GM21825 (cell line): ENCODE measurements around the gene CWF19L1.

Source experiments
- ATAC-seq: cut with Tn5 transposase; IDR thresholded peaks from one replicate; pipeline ENCODE4 v1.9.1; 2021; ENCODE audit warnings: mild to moderate bottlenecking, moderate library complexity; ENCODE audit not compliant: unreplicated experiment

Gene CWF19L1

DNA sequence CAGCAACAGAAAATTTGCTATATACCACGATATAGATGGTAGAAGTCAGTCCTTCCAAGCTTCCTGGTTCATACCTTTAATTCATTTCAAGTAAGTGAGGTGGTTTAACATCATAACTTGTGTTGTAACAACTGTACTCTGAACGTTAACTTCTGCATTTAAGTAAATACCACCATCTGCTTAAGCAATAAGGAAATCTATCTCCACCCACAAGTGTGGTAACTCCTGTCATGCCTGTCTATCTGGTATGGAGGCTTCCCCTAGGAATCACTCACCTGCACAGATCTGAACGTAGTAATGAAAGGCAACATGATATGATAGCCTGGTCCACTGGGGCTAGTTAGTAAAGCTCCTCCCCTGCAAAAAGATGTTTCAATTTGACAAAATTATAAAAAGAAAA lies 84.0 kb downstream of the CWF19L1 start:
- ATAC-seq = no peak

DNA sequence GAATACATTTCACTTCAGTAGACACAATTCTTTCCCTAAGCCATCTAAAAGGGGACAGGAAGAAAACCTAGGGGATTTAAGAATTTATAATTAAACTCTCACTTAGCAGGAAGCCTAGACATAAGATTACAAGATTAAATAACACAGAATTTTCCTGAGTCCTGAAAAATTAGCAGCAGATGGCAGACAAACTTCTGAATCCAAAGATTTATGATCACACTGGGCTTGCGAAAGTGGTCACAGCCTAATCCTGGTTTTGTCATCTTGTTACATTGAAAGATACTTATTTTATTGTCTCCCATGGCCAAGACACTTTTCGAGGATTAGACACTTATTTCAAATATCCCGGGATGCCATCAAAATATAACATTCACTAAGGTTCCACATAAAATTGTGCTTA lies 84.5 kb downstream of the CWF19L1 start:
- ATAC-seq = no peak
